Endothelial cell of umbilical vein (primary cell): ENCODE results near the gene IGF2R. TPM values are rescaled to one million over a fixed set of nuclear protein-coding genes. Genes with fewer than 3 reads are reported as not detected.

Experiments
- BruUV-seq: library from RNA; stranded (reverse); fragments of 400-500 nt; replicated peaks from 2 replicates; lab custom pipeline; 2021; lab: Mats Ljungman, UMichigan
- CTCF ChIA-PET: fragments of 300-600, 350-600 bp; sonication (Branson Sonifier 250); formaldehyde crosslinking; loops from one replicate; lab custom pipeline; 2021; ENCODE audit warnings: antibody characterized with exemption, inconsistent platforms; lab: Charles Lee
- POLR2A ChIA-PET: fragments of 300-600, 350-600 bp; sonication (Branson Sonifier 250); formaldehyde crosslinking; loops from one replicate; lab custom pipeline; 2021; ENCODE audit warnings: antibody characterized with exemption, inconsistent platforms; lab: Charles Lee
- DNase-seq: peaks from one replicate; pipeline ENCODE4 v3.0.0-alpha.2; 2011; ENCODE audit warnings: low read depth, low spot score
- FAIRE-seq: peaks from 2 replicates; lab custom pipeline; 2011; peaks lifted over from hg19 to GRCh38; lab: Jason Lieb, UNC
- H2AFZ ChIP-seq: 2 replicates; pipeline ENCODE4 v1.6.0; 2012; ENCODE audit warnings: low read depth, low read length, control low read depth, inconsistent platforms
- H3K27ac ChIP-seq: 2 replicates; pipeline ENCODE4 v1.5.1; 2011; ENCODE audit warnings: low read depth, mild to moderate bottlenecking, control low read depth, low read length, moderate library complexity; ENCODE audit not compliant: insufficient read depth
- H3K27me3 ChIP-seq, 2 experiments: 2 replicates each; pipeline versions ENCODE4 v1.6.0 to v1.6.1; 2011; ENCODE audit warnings: low read length in 2 of 2, mixed read lengths in 1 of 2; ENCODE audit not compliant: control insufficient read depth in 2 of 2, insufficient read depth in 2 of 2
- H3K36me3 ChIP-seq, 2 experiments: 2 replicates in 1 of 2; 3 replicates in 1 of 2; pipeline ENCODE4 v1.5.1; 2011; ENCODE audit warnings: low read length in 2 of 2, mild to moderate bottlenecking in 1 of 2, moderate library complexity in 1 of 2; ENCODE audit not compliant: control insufficient read depth in 2 of 2, insufficient read depth in 2 of 2; ENCODE audit errors: extremely low read depth in 1 of 2
- H3K4me1 ChIP-seq: 3 replicates; pipeline ENCODE4 v1.5.1; 2011; ENCODE audit warnings: mild to moderate bottlenecking, low read length; ENCODE audit not compliant: control insufficient read depth, insufficient read depth; ENCODE audit errors: extremely low read depth
- H3K4me2 ChIP-seq: 2 replicates; pipeline ENCODE4 v1.6.1; 2011; ENCODE audit warnings: low read length, control low read depth, mixed read lengths; ENCODE audit not compliant: insufficient read depth
- H3K4me3 ChIP-seq, 3 experiments: fragments of 200-600 bp in 1 of 3; sonication (generic), shearing (Covaris generic) in 1 of 3; replicated peaks in 1 of 3; 2 replicates each; pipeline ENCODE4 v1.5.1; 2011 to 2016; ENCODE audit warnings: control low read depth in 3 of 3, low read length in 3 of 3, mild to moderate bottlenecking in 2 of 3, inconsistent platforms in 1 of 3, low read depth in 1 of 3, moderate library complexity in 1 of 3; ENCODE audit not compliant: insufficient read depth in 1 of 3
- H3K79me2 ChIP-seq: 2 replicates; pipeline ENCODE4 v1.6.0; 2012; ENCODE audit warnings: low read length, inconsistent platforms; ENCODE audit not compliant: control insufficient read depth, insufficient read depth
- H3K9ac ChIP-seq: replicated peaks from 2 replicates; pipeline ENCODE3; 2011; ENCODE audit warnings: low read length, control low read depth; ENCODE audit not compliant: insufficient read depth; ENCODE audit errors: extremely low read depth
- H3K9me1 ChIP-seq: replicated peaks from 3 replicates; pipeline ENCODE4 v1.6.0; 2011; ENCODE audit warnings: mild to moderate bottlenecking, low read length; ENCODE audit not compliant: control insufficient read depth, insufficient read depth; ENCODE audit errors: extremely low read depth
- H3K9me3 ChIP-seq: replicated peaks from 2 replicates; pipeline ENCODE4 v1.5.1; 2012; ENCODE audit warnings: low read length, inconsistent platforms; ENCODE audit not compliant: control insufficient read depth, insufficient read depth
- H4K20me1 ChIP-seq: replicated peaks from 2 replicates; pipeline ENCODE3; 2011; ENCODE audit warnings: mild to moderate bottlenecking, low read length; ENCODE audit not compliant: control insufficient read depth, insufficient read depth; ENCODE audit errors: extremely low read depth
- CTCF ChIP-seq, 2 donors: IDR thresholded peaks; 1 replicate in 1 of 2; 2 replicates in 1 of 2; pipeline ENCODE4 v1.5.1; 2011; ENCODE audit warnings: low read length in 2 of 2, mild to moderate bottlenecking in 2 of 2, moderate library complexity in 2 of 2, control low read depth in 1 of 2, inconsistent platforms in 1 of 2, low read depth in 1 of 2; ENCODE audit not compliant: insufficient read depth in 1 of 2; ENCODE audit errors: extremely low read depth in 1 of 2
- EZH2 ChIP-seq: IDR thresholded peaks from 2 replicates; pipeline ENCODE4 v1.6.1; 2012; ENCODE audit warnings: borderline replicate concordance, low read depth, mild to moderate bottlenecking, moderate library complexity, low read length, inconsistent platforms; ENCODE audit not compliant: severe bottlenecking
- FOS ChIP-seq: IDR thresholded peaks from 2 replicates; pipeline ENCODE4 v1.6.1; 2011; ENCODE audit warnings: mild to moderate bottlenecking, low read length, moderate library complexity, borderline replicate concordance; ENCODE audit not compliant: insufficient read depth
- GATA2 ChIP-seq: IDR thresholded peaks from 2 replicates; pipeline ENCODE4 v1.7.0; 2011; ENCODE audit warnings: low read depth, mild to moderate bottlenecking, moderate library complexity, mixed read lengths, low read length; ENCODE audit not compliant: insufficient read length, insufficient read depth
- JUN ChIP-seq: IDR thresholded peaks from 2 replicates; pipeline ENCODE4 v1.6.1; 2011; ENCODE audit warnings: borderline replicate concordance, low read depth; ENCODE audit not compliant: insufficient read length, insufficient read depth
- MYC ChIP-seq: IDR thresholded peaks from one replicate; pipeline ENCODE4 v1.6.1; 2011; ENCODE audit warnings: mild to moderate bottlenecking, low read depth, low read length
- POLR2A ChIP-seq: IDR thresholded peaks from 2 replicates; pipeline ENCODE4 v1.6.1; 2012; ENCODE audit warnings: low read depth, mild to moderate bottlenecking, control low read depth, low read length
- POLR2AphosphoS5 ChIP-seq: IDR thresholded peaks from 2 replicates; pipeline ENCODE4 v1.6.1; 2012; ENCODE audit warnings: low read depth, mild to moderate bottlenecking, control low read depth, low read length, moderate library complexity; ENCODE audit not compliant: insufficient read depth
- dilution Hi-C: fragments of 300-500 bp; cut with MboI; formaldehyde crosslinking; loops from one replicate; pipeline ENCODE4 v1.15.0; 2019; ENCODE audit warnings: low sequenced_read_pairs; ENCODE audit not compliant: extremely low pct_ligation_motif_present
- intact Hi-C: fragments of 100-400 bp; cut with micrococcal nuclease; formaldehyde crosslinking; loops from one replicate; pipeline ENCODE4 v1.10.0; 2022
- polyA plus RNA-seq, 4 experiments: library from polyadenylated mRNA; depleted of rRNA in 3 of 4; stranded (reverse) in 3 of 4; unstranded in 1 of 4; fragments of >200 nt; gene quantifications; 2 replicates each; pipeline versions ENCODE4 v1.2.1 to v1.2.3, GENCODE V29; 2011 to 2012; ENCODE audit warnings: missing spikeins in 1 of 4
- total RNA-seq: library from RNA; stranded (reverse); gene quantifications from 2 replicates; pipeline ENCODE4 v1.2.3, GENCODE V29; 2021
- TF ChIP-seq, protein P1 (sequence below): IDR thresholded peaks from 2 replicates; pipeline ENCODE4 v1.6.1; 2011; ENCODE audit not compliant: insufficient read depth, insufficient read length

Gene IGF2R
- total and polyA plus RNA-seq, 2 donors (not counting 3 experiments of a cell fraction or from before 2014, with no cell fraction given) = 16.3 to 60.2 TPM

- Histone ChIP-seq H3K27ac (no peak overlapping the region), H3K4me2 (no peak overlapping the region), H3K9me3 (no peaks in the 10 kb centered on the region), H4K20me1 (no peaks in the 10 kb centered on the region), H3K36me3 (peaks cover 0 to 40% of the 10 kb centered on the region in 2 experiments), H3K79me2 (no peaks in the 10 kb centered on the region), H3K9ac (no peak overlapping the region), H3K27me3 (no peaks in the 10 kb centered on the region), H3K9me1 (no peaks in the 10 kb centered on the region), H2AFZ (no peak overlapping the region), H3K4me3 (no peak overlapping the region), H3K4me1 (no peaks in the 10 kb centered on the region)
- no TSS peak for BruUV-seq
- ChIA-PET CTCF (interaction anchor here (3.3 kb wide), 1 partner anchor 207 kb away, joined by 11 read pairs; no protein-coding TSS in a partner anchor), POLR2A (no interaction called here)
- dilution Hi-C loops = no loop called here
- DNase-seq (no peak), FAIRE-seq (no peak)
- TF ChIP-seq FOS (no peak), POLR2AphosphoS5 (no peak), GATA2 (no peak), POLR2A (no peak), JUN (no peak), CTCF (IDR thresholded peaks at IDR 0.05; ENCODE audit: extremely low read depth in 1 of 2, insufficient read depth in 1 of 2, low read depth in 1 of 2, low read length in 2 of 2) (no peak), MYC (no peak), EZH2 (no peak)
- TF ChIP-seq, protein P1, sequence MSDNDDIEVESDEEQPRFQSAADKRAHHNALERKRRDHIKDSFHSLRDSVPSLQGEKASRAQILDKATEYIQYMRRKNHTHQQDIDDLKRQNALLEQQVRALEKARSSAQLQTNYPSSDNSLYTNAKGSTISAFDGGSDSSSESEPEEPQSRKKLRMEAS = no peak
- intact Hi-C loops = no loop called here
Observed at GRCh38 chr6:160070831-160071230, 101.9 kb downstream of the IGF2R start.
